ENCODE results near the gene UGT1A3.

The UGT1A3 gene

DNA sequence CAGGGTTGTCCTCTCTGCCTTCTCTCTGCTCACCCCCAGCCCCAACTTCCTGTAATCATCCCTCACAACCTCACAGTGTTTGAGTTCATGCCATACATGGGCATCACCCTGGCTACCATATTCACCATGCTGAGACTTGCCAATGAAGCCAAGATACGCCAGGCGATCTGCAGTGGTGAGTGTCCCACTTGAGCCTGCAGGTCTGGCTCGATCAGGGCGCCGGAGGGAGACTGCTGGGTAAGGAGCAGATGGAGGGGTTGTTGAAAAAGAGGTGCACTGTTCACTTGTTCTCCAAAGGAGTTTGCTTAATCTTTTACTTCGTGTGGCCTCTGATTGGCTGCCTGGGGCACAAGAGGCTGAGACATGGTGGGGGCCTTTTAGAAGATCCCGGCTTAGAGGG, 63.9 kb downstream of the UGT1A3 start:
- no peak for FAIRE-seq

DNA sequence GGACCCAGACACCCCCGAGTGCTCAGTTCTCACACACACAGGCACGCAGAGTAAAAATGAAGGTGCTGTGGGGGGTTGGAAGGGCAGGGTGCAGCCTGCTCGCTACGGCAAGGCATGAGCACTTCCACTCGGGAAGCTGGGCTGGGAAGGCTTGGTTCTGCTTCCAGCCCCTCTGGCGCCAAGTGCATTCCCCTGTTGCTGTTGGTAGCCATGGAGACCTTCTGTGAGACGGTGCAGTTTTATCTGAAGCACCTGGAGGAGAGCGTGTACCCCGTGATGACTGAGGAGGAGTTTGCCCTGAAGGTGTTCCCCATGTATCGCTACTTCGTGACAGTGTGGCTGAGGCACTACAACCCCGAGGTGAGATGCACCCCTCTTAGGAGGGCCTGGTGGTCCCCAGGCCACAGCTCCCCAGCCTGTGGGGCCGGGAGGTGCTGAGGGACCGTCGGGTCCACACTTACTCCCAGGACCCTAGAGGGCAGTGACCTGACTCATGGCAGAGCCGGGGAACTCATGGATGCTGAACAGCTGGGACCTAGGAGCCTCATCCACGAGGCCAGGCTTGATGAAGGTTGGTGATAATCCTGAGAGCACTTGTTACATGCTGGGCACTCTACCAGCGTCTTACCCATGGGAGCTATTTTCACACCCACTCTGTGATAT, 64.8 kb downstream of the UGT1A3 start:
- DNase-seq (ENCODE audit: insufficient read length, low spot score) (no peak), FAIRE-seq (no peak)

More for the DNA sequence above, 63.9 kb downstream of the UGT1A3 start:
- DNase-seq (ENCODE audit: insufficient read length, low spot score) = no peak

DNA sequence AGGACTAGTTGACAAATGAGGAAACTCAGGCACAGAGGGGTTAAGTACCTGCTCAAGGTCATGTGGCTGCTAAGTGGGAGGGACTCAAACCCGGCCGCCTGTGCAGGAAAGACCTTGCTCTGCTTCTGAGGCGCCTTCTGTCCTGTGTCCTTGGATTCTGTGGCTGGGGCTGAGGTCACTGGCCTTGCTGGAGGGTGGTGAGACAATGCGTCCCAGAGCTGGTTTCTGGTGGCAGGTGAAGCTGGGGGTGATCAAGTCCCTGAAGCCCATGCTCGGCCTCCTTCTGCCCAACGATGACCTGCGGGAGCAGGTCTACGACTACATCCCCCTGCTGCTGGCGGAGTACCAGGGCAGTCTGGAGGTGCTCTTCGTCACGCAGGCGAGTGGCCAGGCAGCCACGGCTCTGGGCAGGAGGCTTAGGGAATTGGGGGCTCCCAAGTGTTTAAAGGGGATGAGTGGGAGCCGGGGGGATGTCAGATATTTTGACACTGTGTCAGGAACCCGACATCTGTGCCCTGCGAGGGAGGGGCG, 65.4 kb downstream of the UGT1A3 start:
- DNase-seq (ENCODE audit: insufficient read length, low spot score) (no peak), FAIRE-seq (no peak)

DNA sequence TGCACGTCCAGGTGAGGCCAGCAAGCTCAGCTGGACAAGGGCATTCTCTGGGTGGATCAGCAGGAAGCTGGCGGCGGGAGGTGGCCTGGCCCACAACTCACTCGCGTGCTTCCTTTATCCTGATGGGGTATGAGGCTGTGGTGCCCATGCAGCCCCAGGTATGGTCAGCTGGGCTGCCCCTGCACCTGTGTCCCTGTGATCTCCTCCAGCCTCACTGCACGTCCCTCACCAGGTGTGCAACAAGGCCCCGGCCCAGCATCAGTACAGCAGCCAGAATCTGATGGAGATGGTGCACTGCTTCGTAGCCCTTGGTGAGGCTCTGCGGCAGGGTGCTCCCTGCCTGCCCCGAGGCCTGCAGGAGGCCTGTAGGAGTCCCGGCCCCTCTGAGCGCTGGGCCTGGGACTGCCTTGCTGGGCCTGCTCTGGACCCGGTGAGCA, 66.9 kb downstream of the UGT1A3 start:
- FAIRE-seq = no peak

GRCh38 chr2:233796254-233796653, 67.4 kb downstream of the UGT1A3 start:
- no peak for FAIRE-seq
- no peak for DNase-seq (ENCODE audit: insufficient read length, low spot score)

More for the DNA sequence above, 66.9 kb downstream of the UGT1A3 start:
- no peak for DNase-seq (ENCODE audit: insufficient read length, low spot score)

DNA sequence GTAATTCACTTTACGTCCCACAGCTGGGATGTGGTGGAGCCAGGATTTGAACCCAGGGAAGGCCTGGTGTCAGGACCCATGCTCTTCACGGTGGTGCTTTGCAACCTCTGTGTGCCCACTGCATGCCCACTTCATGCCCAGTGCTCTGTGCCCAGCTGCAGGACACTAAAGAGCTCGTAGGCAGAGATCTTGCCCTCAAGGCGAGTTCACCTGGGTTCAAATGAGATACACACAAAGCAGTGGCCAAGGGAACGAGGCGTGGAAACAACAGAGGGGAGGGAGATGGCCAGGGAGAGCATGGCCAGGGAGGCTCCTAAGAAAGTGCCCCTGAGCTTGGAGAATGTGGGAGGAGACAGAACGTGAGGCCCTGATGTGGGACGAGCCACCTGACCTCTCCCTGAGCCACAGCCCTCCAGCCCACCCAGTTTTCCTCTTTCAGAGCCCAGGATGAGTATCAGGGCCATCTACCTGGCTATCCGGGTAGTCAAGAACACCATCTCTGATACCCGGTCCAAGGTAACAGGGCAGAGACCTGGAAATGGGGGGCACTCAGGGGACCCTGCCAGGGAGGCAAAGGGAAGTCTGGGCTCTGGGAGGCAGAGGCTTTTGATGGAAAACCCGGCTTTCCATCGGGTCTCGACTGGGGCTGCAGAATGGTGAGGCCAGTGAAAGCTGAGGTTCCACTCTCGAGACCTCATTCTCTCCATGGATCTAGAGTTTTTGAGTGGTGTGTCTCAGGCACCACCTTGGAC, 69.7 kb downstream of the UGT1A3 start:
- FAIRE-seq = no peak
- DNase-seq (ENCODE audit: insufficient read length, low spot score) = no peak

DNA sequence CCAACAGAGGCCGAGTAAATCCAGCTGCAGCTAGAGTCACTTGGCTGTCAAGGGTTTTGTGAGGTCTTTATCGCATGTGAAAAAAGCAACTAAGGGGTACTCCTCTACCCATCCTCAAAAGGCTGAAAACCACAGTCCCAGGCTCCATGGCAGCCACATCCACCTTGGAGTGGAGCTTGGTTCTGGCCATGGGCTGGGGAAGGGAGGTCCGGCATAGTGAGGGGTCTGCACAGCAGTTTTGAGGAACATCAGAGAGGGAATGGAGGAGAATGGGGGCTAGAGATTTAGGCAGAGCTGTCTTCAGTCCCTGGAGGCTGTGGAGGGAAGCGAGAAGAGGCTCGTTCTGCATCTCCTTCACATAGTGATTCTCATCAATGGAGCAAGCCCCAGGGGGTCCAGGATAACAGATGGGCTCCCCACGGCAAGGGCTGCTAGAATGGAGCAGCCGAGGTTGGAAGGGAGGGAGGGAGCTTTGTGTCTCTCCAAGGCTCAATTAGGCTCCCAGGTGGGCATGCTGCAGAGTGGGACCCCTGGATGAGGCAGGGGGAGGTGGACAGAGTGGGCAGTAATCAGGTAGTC, 70.3 kb downstream of the UGT1A3 start:
- DNase-seq (ENCODE audit: insufficient read length, low spot score) (no peak), FAIRE-seq (no peak)

DNA sequence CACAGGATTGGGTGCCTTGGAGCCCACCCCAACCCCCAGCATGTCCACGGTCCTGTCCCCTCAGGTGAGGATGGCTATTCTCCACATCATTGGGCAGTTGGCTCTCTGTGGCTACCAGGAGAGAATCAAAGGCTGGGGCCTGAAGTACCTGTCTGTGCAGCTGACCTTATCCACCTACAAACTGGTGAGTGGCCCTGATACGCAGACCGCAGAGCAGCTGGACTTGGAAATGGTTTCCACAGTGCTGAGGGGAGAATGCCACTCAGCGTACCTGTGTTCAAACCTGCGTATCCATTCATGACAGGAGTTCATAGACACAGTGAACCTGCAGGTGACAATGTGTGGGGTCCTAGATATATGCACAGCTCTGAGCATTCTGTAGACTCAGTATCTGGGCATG, 70.9 kb downstream of the UGT1A3 start:
- FAIRE-seq = no peak

GRCh38 chr2:233800208-233800607, 71.4 kb downstream of the UGT1A3 start:
- no peak for DNase-seq (ENCODE audit: insufficient read length, low spot score)

More for the DNA sequence above, 70.9 kb downstream of the UGT1A3 start:
- no peak for DNase-seq (ENCODE audit: insufficient read length, low spot score)

DNA sequence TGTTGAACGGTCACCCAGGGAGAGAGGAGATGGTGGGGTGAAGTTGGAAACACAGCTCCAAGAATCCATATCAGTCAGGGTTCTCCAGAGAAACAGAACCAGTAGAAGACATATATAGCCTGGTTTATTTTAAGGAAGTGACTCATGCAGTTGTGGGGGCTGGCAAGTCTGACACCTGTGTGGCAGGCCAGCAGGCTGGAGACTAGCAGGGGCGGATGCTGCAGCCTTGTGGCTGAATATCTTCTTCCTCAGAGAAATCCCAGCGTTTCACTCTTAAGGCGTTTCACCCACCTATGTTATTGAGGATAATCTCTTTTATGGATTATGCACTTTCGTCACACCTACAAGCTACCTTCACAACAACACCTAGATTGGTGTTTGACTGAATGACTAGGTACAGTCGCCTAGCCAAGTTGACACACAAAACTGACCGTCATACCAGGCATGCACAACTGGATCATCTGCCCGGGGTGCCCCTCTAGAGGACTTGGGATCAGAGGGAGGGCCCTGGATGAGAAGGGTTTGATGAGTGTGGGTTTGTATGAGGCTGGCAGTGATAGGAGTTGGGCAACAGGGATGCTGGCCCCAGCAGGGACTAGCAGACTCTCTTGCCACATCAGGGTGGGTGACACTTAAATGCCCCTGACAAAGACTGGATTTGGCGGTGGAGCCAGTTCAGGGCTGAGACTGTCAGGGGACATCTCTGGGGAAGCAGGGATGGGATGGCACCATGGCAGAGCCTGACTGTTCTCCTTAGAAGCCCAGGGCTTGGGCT, 72.7 kb downstream of the UGT1A3 start:
- DNase-seq (ENCODE audit: insufficient read length, low spot score) (no peak), FAIRE-seq (no peak)

More at GRCh38 chr2:233800208-233800607, 71.4 kb downstream of the UGT1A3 start:
- no peak for FAIRE-seq

DNA sequence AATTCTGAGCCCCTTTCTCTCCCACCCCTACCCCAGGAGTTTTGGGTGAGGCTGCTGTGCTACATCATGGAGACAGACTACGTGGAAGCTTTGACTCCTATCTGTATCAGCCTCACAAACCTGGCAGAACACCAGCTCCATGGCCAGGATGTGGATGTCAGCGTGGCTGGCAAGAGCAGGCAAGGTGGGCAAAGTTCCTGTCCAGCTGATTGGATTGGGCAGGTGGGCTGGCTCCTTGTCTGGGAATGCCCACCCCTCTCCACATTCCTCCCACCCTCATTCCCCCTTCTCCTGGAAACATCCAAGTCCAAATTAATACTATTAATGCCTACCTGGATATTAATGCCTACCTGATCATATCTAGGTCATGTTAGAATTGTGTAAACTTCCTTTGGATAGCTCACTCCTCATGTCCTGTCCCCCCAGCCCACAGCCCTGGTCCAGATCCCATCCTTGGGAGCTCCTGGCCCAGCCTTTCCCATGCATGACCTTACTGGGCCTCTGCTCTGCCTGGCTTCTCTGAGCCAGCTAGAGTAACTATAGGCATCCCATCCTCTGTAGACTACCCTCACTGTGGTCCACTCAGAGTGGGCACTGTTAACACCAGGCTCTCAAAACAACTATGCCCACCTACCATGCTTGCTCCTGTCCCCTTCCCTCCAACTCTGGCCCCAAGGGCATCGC, 73.4 kb downstream of the UGT1A3 start:
- DNase-seq (ENCODE audit: insufficient read length, low spot score) = no peak
- no peak for FAIRE-seq

- FAIRE-seq (no peak), DNase-seq (ENCODE audit: insufficient read length, low spot score) (no peak)
These were observed 74.6 kb downstream of the UGT1A3 start for GRCh38 chr2:233803292-233803911.

DNA sequence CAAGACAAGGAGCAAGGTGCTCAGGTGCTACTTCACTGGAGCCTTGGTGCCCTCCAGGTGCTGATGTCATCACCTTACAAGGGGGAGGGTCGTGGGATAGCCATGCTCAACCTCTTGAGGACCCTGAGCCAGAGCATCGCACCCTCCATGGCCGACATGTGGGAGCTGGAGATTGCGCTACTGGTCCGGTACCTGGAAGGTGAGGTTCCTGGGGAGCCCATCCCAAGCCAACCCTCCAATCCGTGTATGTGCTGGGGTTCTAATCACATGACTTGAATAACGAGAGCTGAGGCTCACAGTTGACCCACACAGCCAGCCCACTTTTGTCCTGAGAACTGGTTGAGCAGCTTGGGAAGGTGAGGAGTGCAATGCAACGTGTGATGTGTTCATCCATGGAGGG, 75.2 kb downstream of the UGT1A3 start:
- no peak for DNase-seq (ENCODE audit: insufficient read length, low spot score)
- no peak for FAIRE-seq

DNA sequence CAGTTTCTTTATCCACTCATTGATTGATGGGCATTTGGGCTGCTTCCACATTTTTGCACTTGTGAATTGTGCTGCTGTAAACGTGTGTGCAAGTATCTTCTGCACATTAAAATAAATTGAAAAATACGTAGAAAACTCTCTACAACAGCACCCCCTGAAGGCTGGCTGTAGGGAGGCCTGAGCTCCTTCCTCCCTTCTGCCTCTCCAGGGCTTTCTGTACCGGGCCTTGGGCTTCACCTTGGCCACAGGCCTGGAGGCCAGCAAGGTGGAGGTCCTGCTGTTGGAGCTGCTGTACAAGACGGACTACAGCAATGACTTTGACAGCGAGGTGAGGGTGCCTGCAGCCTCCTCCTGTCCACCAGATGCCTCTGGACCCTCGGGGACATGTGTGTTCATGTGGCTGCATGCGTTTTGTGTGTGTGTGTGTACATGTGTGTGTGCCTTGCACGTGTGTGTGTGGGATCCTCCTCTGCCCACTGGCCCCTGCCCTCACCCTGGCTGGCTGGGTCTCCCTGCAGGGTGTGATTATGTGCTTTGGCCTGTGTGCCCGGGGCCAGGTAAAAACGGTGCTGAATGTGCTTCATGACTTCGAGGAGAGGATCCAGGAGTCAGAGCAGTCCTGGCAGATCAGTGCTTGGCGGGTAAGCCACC, 78.5 kb downstream of the UGT1A3 start:
- FAIRE-seq = no peak
- no peak for DNase-seq (ENCODE audit: insufficient read length, low spot score)

- DNase-seq (ENCODE audit: insufficient read length, low spot score) (no peak), FAIRE-seq (no peak)
These were observed 79.4 kb downstream of the UGT1A3 start for GRCh38 chr2:233807966-233808935.

- FAIRE-seq = no peak
- DNase-seq (ENCODE audit: insufficient read length, low spot score) = no peak
These were observed 81.5 kb downstream of the UGT1A3 start for GRCh38 chr2:233810385-233810784.

DNA sequence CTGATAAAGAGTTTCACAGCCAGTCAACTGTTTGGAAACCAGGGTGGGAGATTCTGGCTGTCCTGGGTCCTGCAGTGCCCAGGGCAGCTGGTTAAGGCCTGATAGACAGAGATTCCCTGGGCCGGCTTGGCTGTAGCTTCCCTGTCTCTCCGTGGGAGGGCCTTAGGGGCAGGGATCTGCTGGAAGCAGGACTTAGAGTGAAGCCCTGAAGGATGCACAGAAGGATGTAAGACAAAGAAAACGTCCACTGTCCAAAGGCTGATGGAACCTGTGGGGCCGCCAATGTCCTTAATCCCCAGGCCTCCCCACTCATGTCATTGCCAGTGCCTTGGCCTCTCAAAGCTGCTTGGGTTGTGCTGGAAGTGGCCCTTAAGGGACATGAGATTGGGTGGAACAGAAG, 82.2 kb downstream of the UGT1A3 start:
- no peak for FAIRE-seq

GRCh38 chr2:233811732-233812131, 82.9 kb downstream of the UGT1A3 start:
- no peak for FAIRE-seq

More for the DNA sequence above, 82.2 kb downstream of the UGT1A3 start:
- no peak for DNase-seq (ENCODE audit: insufficient read length, low spot score)

More at GRCh38 chr2:233811732-233812131, 82.9 kb downstream of the UGT1A3 start:
- no peak for DNase-seq (ENCODE audit: insufficient read length, low spot score)

Data from GM19239 (cell line).